Measurements from ENCODE around the gene ANKLE1. TPM values are rescaled to one million over a fixed set of nuclear protein-coding genes. Genes with fewer than 3 reads are reported as not detected.

ANKLE1 gene
- polyA plus RNA-seq, 1 of the 3 experiments (the other 2 are of a cell fraction), result 2.6 TPM

- Histone ChIP-seq H3K4me1 (ENCODE audit: control insufficient read depth in 1 of 2, insufficient read depth in 2 of 2, low read depth in 1 of 2, low read length in 1 of 2) (peaks cover 12 to 37% of the 10 kb centered on the region in 2 experiments), H3K27ac (ENCODE audit: low read depth in 2 of 2, low read length in 1 of 2) (peak within 1 kb of the TSS; percentile 72 to 96), H3K4me2 (peak within 1 kb of the TSS; percentile 92), H3K9me2 (no peaks in the 10 kb centered on the region), H3K4me3 (ENCODE audit: low read depth in 2 of 2, low read length in 1 of 2) (peak within 1 kb of the TSS; percentile 73 to 86), H3K36me3 (replicated peaks in 1 of 2; ENCODE audit: control insufficient read depth in 1 of 2, insufficient read depth in 2 of 2, low read length in 1 of 2) (no peaks in the 10 kb centered on the region), H3K9me3 (no peaks in the 10 kb centered on the region), H2AFZ (ENCODE audit: low read depth) (peak within 1 kb of the TSS; percentile 87), H3K79me2 (ENCODE audit: insufficient read depth) (peaks cover 34% of the 10 kb centered on the region), H4K20me1 (ENCODE audit: insufficient read depth) (no peaks in the 10 kb centered on the region), H3F3A (replicated peaks; ENCODE audit: insufficient read depth) (peaks cover 18% of the 10 kb centered on the region), H3K27me3 (ENCODE audit: insufficient read depth) (no peaks in the 10 kb centered on the region), H3K9ac (peak within 1 kb of the TSS; percentile 76)
- 0% methylated on average over 1 of the region's 55 CpGs for WGBS (ENCODE audit: low lambda C conversion rate)
- CTCF ChIA-PET, result interaction anchor here (0.6 to 2.1 kb wide), 14 partner anchors 9 to 253 kb away, joined by 3 to 20 read pairs (median 3); no protein-coding TSS in a partner anchor
- POLR2A ChIA-PET, result interaction anchor here (0.6 to 1.6 kb wide), 5 partner anchors 13 to 91 kb away, joined by 3 to 7 read pairs (median 4); partner anchors contain the start of gene USE1
- DNase-seq, result peak; percentile 90
- TF ChIP-seq ELF1 (IDR thresholded peaks at IDR 0.05) (peak; percentile 27; the same call in 1 of the 2 replicates), NFIC (IDR thresholded peaks at IDR 0.05; ENCODE audit: borderline replicate concordance) (no peak), FOSL2 (IDR thresholded peaks at IDR 0.05; ENCODE audit: borderline replicate concordance, low read depth) (no peak), RXRA (IDR thresholded peaks at IDR 0.05; ENCODE audit: borderline replicate concordance, low read depth) (0 out of 2 replicates have a peak, but pooled peaks have one; percentile 9), TCF12 (IDR thresholded peaks at IDR 0.05) (no peak), SIN3A (IDR thresholded peaks at IDR 0.05; ENCODE audit: borderline replicate concordance, low read depth, low read length) (no peak), MXI1 (IDR thresholded peaks at IDR 0.05; ENCODE audit: low read depth, low read length) (peak; percentile 91), GABPA (IDR thresholded peaks at IDR 0.05; ENCODE audit: low read depth) (peak; percentile 47; the same call in 1 of the 2 replicates), CTCF (IDR thresholded peaks at IDR 0.05) (peak; percentile 77), JUND (IDR thresholded peaks at IDR 0.05) (no peak), EZH2phosphoT487 (IDR thresholded peaks at IDR 0.05; ENCODE audit: borderline replicate concordance, low read depth) (no peak), FOXM1 (IDR thresholded peaks at IDR 0.05; ENCODE audit: low read depth) (0 out of 2 replicates have a peak, but pooled peaks have one; percentile 24), NRF1 (IDR thresholded peaks at IDR 0.05; ENCODE audit: low read depth, low read length) (peak; percentile 93), YY1 (IDR thresholded peaks at IDR 0.05; ENCODE audit: low read depth) (peak; percentile 76), RFX5 (IDR thresholded peaks at IDR 0.05; ENCODE audit: low read length) (no peak), FOXJ3 (CRISPR knock-in tag; IDR thresholded peaks at IDR 0.05) (0 out of 2 replicates have a peak, but pooled peaks have one; percentile 58), GATA2 (CRISPR knock-in tag; IDR thresholded peaks at IDR 0.05) (no peak; the same call in 1 of the 2 replicates), POLR2AphosphoS5 (IDR thresholded peaks at IDR 0.05; ENCODE audit: low read depth, low read length) (peak; percentile 81), RAD21 (IDR thresholded peaks at IDR 0.05; ENCODE audit: low read length) (peak; percentile 46; the same call in 1 of the 2 replicates), MAX (IDR thresholded peaks at IDR 0.05; ENCODE audit: low read depth) (no peak; the same call in 1 of the 2 replicates), MEF2A (IDR thresholded peaks at IDR 0.05; ENCODE audit: borderline replicate concordance, low read depth) (no peak), USF1 (IDR thresholded peaks at IDR 0.05; ENCODE audit: borderline replicate concordance, low read depth) (peak; percentile 82), SMC3 (IDR thresholded peaks at IDR 0.05; ENCODE audit: low read depth, low read length) (no peak; the same call in 1 of the 2 replicates), USF2 (IDR thresholded peaks at IDR 0.05; ENCODE audit: borderline replicate concordance, low read depth, low read length) (no peak), TAF1 (IDR thresholded peaks at IDR 0.05; ENCODE audit: borderline replicate concordance, low read depth, low read length) (peak; percentile 49), IRF3 (IDR thresholded peaks at IDR 0.05; ENCODE audit: low read depth, low read length) (peak; percentile 1; the same call in 1 of the 2 replicates), EP300 (IDR thresholded peaks at IDR 0.05; ENCODE audit: borderline replicate concordance in 1 of 2, low read depth in 1 of 2, low read length in 1 of 2) (peak in 1 of 2 experiments; percentile 54; a peak in 1 of 4 replicates), CHD2 (IDR thresholded peaks at IDR 0.05; ENCODE audit: low read length, partially characterized antibody) (peak; percentile 88)
Measured at GRCh38 chr19:17305517-17306284, 24.0 kb downstream of the ANKLE1 start, which contains the start of gene MRPL34. Gene MRPL34 (plus strand): TSS chr19:17305872. CDS start chr19:17305893, 21 bp downstream.

Data from SK-N-SH (cell line).